ENCODE data around the gene LIMCH1.

LIMCH1 gene

DNA sequence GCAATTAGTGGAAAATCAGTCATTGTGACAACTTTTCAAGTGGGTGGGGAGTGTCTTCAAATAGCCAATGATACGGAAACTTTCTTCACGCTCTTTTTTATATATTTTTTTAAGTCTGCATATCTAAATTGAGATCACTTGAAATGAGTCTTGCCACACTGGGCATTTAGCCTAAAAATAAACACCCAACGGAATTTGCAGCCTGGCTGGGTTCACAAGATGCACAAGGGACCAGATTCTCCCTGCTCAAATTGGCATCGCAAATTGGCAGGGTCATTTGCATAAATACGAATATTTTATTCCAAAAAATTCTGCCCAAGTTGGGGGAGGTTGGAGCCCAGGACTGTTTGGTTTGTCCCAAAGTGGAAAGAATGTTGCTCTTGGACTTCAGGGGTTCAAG, 87.6 kb downstream of the LIMCH1 start:
- no peak for DNase-seq (ENCODE audit: extremely low spot score)
- ChIA-PET CTCF (interaction anchor here (1.2 to 1.5 kb wide), 3 partner anchors 11 to 219 kb away, joined by 3 to 4 read pairs (median 3); no protein-coding TSS in a partner anchor), POLR2A (no interaction called here)
- TF ChIP-seq, protein P1, sequence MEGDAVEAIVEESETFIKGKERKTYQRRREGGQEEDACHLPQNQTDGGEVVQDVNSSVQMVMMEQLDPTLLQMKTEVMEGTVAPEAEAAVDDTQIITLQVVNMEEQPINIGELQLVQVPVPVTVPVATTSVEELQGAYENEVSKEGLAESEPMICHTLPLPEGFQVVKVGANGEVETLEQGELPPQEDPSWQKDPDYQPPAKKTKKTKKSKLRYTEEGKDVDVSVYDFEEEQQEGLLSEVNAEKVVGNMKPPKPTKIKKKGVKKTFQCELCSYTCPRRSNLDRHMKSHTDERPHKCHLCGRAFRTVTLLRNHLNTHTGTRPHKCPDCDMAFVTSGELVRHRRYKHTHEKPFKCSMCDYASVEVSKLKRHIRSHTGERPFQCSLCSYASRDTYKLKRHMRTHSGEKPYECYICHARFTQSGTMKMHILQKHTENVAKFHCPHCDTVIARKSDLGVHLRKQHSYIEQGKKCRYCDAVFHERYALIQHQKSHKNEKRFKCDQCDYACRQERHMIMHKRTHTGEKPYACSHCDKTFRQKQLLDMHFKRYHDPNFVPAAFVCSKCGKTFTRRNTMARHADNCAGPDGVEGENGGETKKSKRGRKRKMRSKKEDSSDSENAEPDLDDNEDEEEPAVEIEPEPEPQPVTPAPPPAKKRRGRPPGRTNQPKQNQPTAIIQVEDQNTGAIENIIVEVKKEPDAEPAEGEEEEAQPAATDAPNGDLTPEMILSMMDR (IDR thresholded peaks at IDR 0.05; ENCODE audit: control extremely low read depth, extremely low read depth, low read depth, missing control alignments), result no peak

DNA sequence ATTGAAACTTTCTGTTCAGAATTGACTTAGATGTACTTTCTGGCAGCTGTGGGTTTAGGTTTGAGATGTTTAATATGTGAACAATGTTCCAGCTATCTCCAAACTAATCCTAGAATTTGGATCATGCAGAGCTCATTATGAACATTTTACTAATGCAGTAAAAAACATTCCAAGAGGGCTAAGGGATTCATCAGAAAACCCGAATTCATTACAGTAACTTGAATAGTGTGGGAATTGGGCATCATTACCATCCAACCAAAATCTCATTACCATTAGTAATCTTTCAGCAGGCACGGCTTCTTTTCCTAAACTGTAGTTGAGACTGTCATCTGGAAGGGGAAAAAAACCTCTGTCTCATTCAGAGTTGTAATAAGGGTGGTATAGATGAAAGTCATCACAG, 91.0 kb downstream of the LIMCH1 start:
- POLR2A ChIA-PET, result no interaction called here
- CTCF ChIA-PET, result no interaction called here

DNA sequence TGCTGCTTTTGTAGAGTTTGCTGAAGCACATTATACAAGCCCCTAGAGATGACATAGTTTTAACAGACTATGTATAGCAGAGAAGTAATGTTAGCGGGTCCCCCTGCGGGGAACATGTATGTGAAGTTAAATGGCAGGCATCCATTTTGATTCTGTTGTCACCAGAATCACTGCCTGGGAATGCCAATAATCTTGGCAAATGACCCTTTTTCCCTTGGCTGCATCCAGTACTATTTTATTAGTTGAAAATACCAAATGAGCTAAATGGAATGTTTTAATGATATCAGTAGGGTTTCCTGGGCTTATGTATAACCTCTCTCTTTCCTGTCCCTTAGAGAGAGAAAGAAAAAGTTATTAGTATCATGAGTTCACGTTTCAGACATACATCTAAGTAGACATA, 93.6 kb downstream of the LIMCH1 start:
- CTCF ChIA-PET, result interaction anchor here (1.9 kb wide), 1 partner anchor 30 kb away, joined by 5 read pairs; no protein-coding TSS in a partner anchor
- no peak for DNase-seq (ENCODE audit: extremely low spot score)
- TF ChIP-seq, protein P1 (IDR thresholded peaks at IDR 0.05; ENCODE audit: control extremely low read depth, extremely low read depth, low read depth, missing control alignments), result no peak
- POLR2A ChIA-PET, result no interaction called here

More for the DNA sequence above, 91.0 kb downstream of the LIMCH1 start:
- no peak for DNase-seq (ENCODE audit: extremely low spot score)
- TF ChIP-seq, protein P1 (IDR thresholded peaks at IDR 0.05; ENCODE audit: control extremely low read depth, extremely low read depth, low read depth, missing control alignments), result no peak

DNA sequence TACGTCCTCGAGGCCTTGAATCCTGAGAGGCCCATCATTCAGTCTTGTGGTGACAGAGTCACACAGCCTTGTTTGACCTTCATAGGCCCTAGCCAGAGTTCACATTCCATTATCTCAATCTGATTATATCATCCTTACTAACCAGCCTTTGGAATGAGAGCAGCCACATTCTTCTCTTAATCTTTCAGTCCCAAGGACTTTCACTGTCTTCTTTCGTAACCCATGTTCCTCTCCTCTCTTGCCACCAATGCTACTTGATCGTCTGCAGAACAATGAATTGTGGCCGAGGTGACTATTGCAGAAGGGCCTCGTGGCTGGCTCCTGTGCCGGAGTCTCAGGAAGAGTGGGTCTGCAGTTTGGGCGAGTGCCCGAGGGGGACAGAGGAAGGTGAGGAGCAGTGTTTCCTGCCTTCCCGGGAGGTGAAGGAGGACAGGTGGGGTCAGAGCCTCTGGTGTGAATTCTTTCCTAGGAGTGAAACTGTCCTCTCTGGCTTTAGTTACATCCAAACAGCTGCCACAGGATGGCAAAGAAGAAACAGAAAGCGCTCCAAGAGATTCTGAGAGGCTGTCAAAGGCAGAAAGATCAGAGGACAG, 94.6 kb downstream of the LIMCH1 start:
- TF ChIP-seq, protein P1 (IDR thresholded peaks at IDR 0.05; ENCODE audit: control extremely low read depth, extremely low read depth, low read depth, missing control alignments), result no peak
- ChIA-PET POLR2A (no interaction called here), CTCF (no interaction called here)
- DNase-seq (ENCODE audit: extremely low spot score), result no peak

DNA sequence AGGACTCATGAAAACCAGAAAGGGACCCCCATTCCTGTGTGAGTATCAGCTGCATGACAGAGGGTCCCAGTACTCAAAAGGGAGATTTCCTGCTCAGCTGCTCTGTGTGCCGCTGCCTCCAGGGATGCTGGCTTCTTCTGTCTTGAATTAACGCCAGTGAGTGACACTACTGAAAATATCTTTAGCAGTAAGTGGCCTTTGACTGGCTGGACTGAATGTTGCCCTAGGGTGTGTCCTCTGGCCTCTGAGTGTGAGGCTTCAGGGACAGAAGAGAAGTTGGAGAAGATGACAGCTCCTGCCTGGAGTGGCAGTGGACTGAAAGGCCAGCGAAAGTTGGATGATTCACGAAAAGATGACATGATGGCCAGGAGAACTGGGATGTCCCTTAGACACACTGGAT, 95.4 kb downstream of the LIMCH1 start:
- CTCF ChIA-PET, result no interaction called here
- DNase-seq (ENCODE audit: extremely low spot score), result no peak
- POLR2A ChIA-PET, result no interaction called here
- TF ChIP-seq, protein P1 (IDR thresholded peaks at IDR 0.05; ENCODE audit: control extremely low read depth, extremely low read depth, low read depth, missing control alignments), result no peak

DNA sequence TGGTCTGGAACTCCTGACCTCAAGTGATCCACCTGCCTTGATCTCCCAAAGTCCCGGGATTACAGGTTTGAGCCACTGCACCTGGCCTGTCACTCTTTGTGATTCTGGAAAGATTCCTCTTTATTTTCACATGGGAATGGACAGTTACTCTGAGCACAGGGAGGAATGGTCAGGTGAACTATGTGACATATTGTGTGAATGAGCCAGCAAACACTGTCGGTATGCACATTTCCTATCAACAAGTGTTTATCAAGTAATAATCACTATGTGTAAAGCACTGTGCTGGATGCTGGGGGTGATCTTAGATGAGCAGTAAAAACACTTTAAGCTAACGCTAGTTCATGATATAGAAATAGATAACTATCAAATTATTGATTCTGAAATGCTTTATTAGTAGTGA, 97.5 kb downstream of the LIMCH1 start:
- CTCF ChIA-PET, result interaction anchor here (1.2 to 1.5 kb wide), 3 partner anchors 9 to 28 kb away, joined by 3 to 5 read pairs (median 4); no protein-coding TSS in a partner anchor
- TF ChIP-seq, protein P1 (IDR thresholded peaks at IDR 0.05; ENCODE audit: control extremely low read depth, extremely low read depth, low read depth, missing control alignments), result no peak
- no peak for DNase-seq (ENCODE audit: extremely low spot score)
- POLR2A ChIA-PET, result no interaction called here
